Fibroblast of lung (primary cell): ENCODE measurements around the gene C15orf39.

Experiments
- EZH2 ChIP-seq: IDR thresholded peaks from 2 replicates; pipeline ENCODE4 v1.5.1; 2012; ENCODE audit warnings: low read length, control low read depth, mild to moderate bottlenecking; ENCODE audit errors: missing control alignments
- TF ChIP-seq, protein P1 (sequence below), 2 donors: IDR thresholded peaks in 1 of 2; conservative IDR thresholded peaks in 1 of 2; 1 replicate in 1 of 2; 2 replicates in 1 of 2; pipeline ENCODE4 v1.5.1; 2011 to 2012; ENCODE audit warnings: low read length in 2 of 2, control low read depth in 1 of 2, inconsistent platforms in 1 of 2, low read depth in 1 of 2, mild to moderate bottlenecking in 1 of 2

DNA sequence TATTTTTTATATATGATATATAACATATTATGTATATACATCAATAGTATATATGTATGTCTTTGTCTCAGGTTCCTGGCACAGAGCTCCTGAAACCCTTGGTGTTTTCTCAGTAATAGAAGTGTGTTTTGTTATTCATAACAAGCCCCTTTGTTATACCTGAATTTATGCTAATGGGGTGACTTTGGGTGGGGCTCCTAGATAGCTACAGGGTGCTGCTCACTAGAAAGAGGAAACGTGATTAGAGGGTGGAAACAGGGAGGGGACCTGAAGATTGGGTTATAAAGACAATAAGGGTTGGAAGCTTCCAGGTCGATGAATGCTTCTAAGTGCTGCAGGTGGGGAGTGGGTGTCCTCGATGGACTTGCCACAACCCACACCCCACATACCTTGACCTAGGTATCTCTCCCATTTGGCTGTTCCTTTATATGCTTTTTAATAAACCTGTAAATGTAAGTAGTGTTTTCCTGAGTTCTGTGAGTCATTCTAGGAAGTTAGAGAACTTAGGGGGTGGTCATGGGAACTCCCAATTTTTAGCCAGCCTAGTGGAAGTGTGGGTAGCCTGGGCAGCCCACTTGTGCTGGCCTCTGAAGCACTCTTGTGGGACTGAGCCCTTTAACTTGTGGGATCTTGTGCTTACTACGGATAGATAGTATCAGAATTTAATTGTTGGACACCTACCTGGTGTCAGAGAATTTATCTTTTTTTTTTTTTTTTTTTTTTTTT is 36.9 kb upstream of the C15orf39 start:
- TF ChIP-seq, protein P1, sequence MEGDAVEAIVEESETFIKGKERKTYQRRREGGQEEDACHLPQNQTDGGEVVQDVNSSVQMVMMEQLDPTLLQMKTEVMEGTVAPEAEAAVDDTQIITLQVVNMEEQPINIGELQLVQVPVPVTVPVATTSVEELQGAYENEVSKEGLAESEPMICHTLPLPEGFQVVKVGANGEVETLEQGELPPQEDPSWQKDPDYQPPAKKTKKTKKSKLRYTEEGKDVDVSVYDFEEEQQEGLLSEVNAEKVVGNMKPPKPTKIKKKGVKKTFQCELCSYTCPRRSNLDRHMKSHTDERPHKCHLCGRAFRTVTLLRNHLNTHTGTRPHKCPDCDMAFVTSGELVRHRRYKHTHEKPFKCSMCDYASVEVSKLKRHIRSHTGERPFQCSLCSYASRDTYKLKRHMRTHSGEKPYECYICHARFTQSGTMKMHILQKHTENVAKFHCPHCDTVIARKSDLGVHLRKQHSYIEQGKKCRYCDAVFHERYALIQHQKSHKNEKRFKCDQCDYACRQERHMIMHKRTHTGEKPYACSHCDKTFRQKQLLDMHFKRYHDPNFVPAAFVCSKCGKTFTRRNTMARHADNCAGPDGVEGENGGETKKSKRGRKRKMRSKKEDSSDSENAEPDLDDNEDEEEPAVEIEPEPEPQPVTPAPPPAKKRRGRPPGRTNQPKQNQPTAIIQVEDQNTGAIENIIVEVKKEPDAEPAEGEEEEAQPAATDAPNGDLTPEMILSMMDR (conservative IDR thresholded peaks at IDR 0.05 in 1 of 2, IDR thresholded peaks at IDR 0.05 in 1 of 2; ENCODE audit: low read depth in 1 of 2, low read length in 2 of 2), result no peak
- TF ChIP-seq EZH2, result no peak
